K562 (cell line): ENCODE results near the gene PHKG2. TPM values are rescaled to one million over a fixed set of nuclear protein-coding genes. Genes with fewer than 3 reads are reported as not detected.

Source experiments
- BCOR ChIP-seq: fragments of 450-650 bp; IDR thresholded peaks from 2 replicates; pipeline ENCODE4 v1.6.1; 2016
- GABPA ChIP-seq: fragments of 200-800 bp; sonication (Bioruptor generic); conservative IDR thresholded peaks from 2 replicates; pipeline ENCODE4 v1.6.1; 2016; ENCODE audit warnings: low read depth, missing genetic modification characterization, missing compliant biosample characterization
- GATA2 ChIP-seq: sonication (generic); formaldehyde crosslinking; IDR thresholded peaks from 2 replicates; pipeline ENCODE4 v1.4.0; 2020; ENCODE audit warnings: mild to moderate bottlenecking, missing genetic modification reagents
- GATAD2A ChIP-seq: fragments of 450-650 bp; IDR thresholded peaks from 2 replicates; pipeline ENCODE4 v1.6.1; 2017
- NBN ChIP-seq: fragments of 450-650 bp; IDR thresholded peaks from 2 replicates; pipeline ENCODE4 v1.6.1; 2016; ENCODE audit warnings: low read depth, mild to moderate bottlenecking
- NR1H2 ChIP-seq: sonication (generic); formaldehyde crosslinking; IDR thresholded peaks from 2 replicates; pipeline ENCODE4 v1.4.0; 2020; ENCODE audit warnings: mild to moderate bottlenecking, missing genetic modification reagents
- PHF21A ChIP-seq: fragments of 450-650 bp; IDR thresholded peaks from 2 replicates; pipeline ENCODE4 v1.6.1; 2017; ENCODE audit warnings: low read depth, borderline replicate concordance
- POLR2AphosphoS2 ChIP-seq: IDR thresholded peaks from 2 replicates; pipeline ENCODE4 v1.6.1; 2012; ENCODE audit warnings: low read length, improper control_type of control experiment
- PTBP1 ChIP-seq: fragments of 200-400 bp; formaldehyde crosslinking; IDR thresholded peaks from 2 replicates; pipeline ENCODE4 v1.6.1; 2017; ENCODE audit warnings: low read depth, low read length
- RBBP5 ChIP-seq: fragments of 200-600 bp; sonication (generic); IDR thresholded peaks from 2 replicates; pipeline ENCODE4 v1.6.1; 2012; ENCODE audit warnings: borderline replicate concordance, mild to moderate bottlenecking, low read length, control low read depth, inconsistent platforms; ENCODE audit not compliant: insufficient read depth, poor library complexity, severe bottlenecking
- RBM25 ChIP-seq: fragments of 200-400 bp; formaldehyde crosslinking; IDR thresholded peaks from 2 replicates; pipeline ENCODE4 v1.6.1; 2018; ENCODE audit warnings: low read length, low read depth, moderate library complexity; ENCODE audit not compliant: severe bottlenecking
- SAP30 ChIP-seq: fragments of 200-600 bp; sonication (generic); IDR thresholded peaks from 2 replicates; pipeline ENCODE4 v1.6.1; 2012; ENCODE audit warnings: borderline replicate concordance, low read depth, mild to moderate bottlenecking, moderate library complexity, low read length, control low read depth, inconsistent platforms; ENCODE audit not compliant: insufficient read depth, poor library complexity, severe bottlenecking
- TBP ChIP-seq: optimal IDR thresholded peaks from 2 replicates; pipeline ENCODE3; 2011; ENCODE audit warnings: low read depth, low read length, improper control_type of control experiment
- TGIF2 ChIP-seq: sonication (generic); formaldehyde crosslinking; IDR thresholded peaks from 2 replicates; pipeline ENCODE4 v1.8.1; 2022; ENCODE audit warnings: mild to moderate bottlenecking, missing genetic modification reagents, moderate library complexity
- YY1 ChIP-seq, 3 experiments: IDR thresholded peaks; 2 replicates each; pipeline ENCODE4 v1.6.1; 2011; ENCODE audit warnings: low read length in 2 of 3, mild to moderate bottlenecking in 2 of 3, moderate library complexity in 2 of 3, borderline replicate concordance in 1 of 3, control low read depth in 1 of 3, low read depth in 1 of 3; ENCODE audit not compliant: insufficient read depth in 3 of 3, insufficient replicate concordance in 2 of 3, control insufficient read depth in 1 of 3, insufficient read length in 1 of 3; ENCODE audit errors: extremely low read depth in 1 of 3
- ZNF354B ChIP-seq: fragments of 250-450 bp; sonication (Bioruptor Pico); IDR thresholded peaks from 2 replicates; pipeline ENCODE4 v1.4.0; 2020
- polyA plus RNA-seq, 8 experiments: library from polyadenylated mRNA; depleted of rRNA in 4 of 8; stranded (reverse) in 5 of 8; unstranded in 3 of 8; fragments of >200 nt; fragmentation: Nextera tagmentation in 2 of 8; fragmentation: Illumina TruSeq in 1 of 8; extraction: Ambion mirVana in 2 of 8; extraction: Trizol in 1 of 8; gene quantifications; 2 replicates each; pipeline versions ENCODE4 v1.2.1 to v1.2.3, GENCODE V29; 2011 to 2014; ENCODE audit warnings: inconsistent platforms in 1 of 8, missing spikeins in 1 of 8
- total RNA-seq, 7 experiments: library from RNA; depleted of rRNA in 6 of 7; stranded (reverse); fragments of >200 nt in 6 of 7; fragmentation: Illumina TruSeq in 2 of 7; extraction: Trizol in 2 of 7; gene quantifications; 2 replicates each; pipeline versions ENCODE4 v1.2.1 to v1.2.3, GENCODE V29; 2011 to 2021; ENCODE audit warnings: low replicate concordance in 1 of 7
- TF ChIP-seq, protein P1 (sequence below): sonication (generic); formaldehyde crosslinking; IDR thresholded peaks from 2 replicates; pipeline ENCODE4 v1.8.0; 2023; ENCODE audit warnings: missing genetic modification reagents, mild to moderate bottlenecking, borderline replicate concordance
- TF ChIP-seq, protein P2 (sequence below), 3 experiments: fragments of 200-800 bp in 1 of 3; sonication (Bioruptor generic) in 1 of 3; sonication (generic) in 1 of 3; formaldehyde crosslinking in 1 of 3; IDR thresholded peaks; 2 replicates each; pipeline versions ENCODE4 v1.6.1 to v1.8.0; 2016 to 2022; ENCODE audit warnings: mild to moderate bottlenecking in 2 of 3, missing compliant biosample characterization in 2 of 3, missing genetic modification characterization in 2 of 3, missing genetic modification reagents in 1 of 3
- TF ChIP-seq, protein P3 (sequence below): fragments of 250-450 bp; sonication (Bioruptor Pico); IDR thresholded peaks from 2 replicates; pipeline ENCODE4 v1.8.0; 2021; ENCODE audit warnings: borderline replicate concordance, mild to moderate bottlenecking, moderate library complexity; ENCODE audit not compliant: poor library complexity, severe bottlenecking

Gene PHKG2
- total and polyA plus RNA-seq, 9 of the 15 experiments (the other 6 are each of a cell fraction or from before 2014, with no cell fraction given) = 5.8 to 54.2 (median 30.7) TPM

DNA sequence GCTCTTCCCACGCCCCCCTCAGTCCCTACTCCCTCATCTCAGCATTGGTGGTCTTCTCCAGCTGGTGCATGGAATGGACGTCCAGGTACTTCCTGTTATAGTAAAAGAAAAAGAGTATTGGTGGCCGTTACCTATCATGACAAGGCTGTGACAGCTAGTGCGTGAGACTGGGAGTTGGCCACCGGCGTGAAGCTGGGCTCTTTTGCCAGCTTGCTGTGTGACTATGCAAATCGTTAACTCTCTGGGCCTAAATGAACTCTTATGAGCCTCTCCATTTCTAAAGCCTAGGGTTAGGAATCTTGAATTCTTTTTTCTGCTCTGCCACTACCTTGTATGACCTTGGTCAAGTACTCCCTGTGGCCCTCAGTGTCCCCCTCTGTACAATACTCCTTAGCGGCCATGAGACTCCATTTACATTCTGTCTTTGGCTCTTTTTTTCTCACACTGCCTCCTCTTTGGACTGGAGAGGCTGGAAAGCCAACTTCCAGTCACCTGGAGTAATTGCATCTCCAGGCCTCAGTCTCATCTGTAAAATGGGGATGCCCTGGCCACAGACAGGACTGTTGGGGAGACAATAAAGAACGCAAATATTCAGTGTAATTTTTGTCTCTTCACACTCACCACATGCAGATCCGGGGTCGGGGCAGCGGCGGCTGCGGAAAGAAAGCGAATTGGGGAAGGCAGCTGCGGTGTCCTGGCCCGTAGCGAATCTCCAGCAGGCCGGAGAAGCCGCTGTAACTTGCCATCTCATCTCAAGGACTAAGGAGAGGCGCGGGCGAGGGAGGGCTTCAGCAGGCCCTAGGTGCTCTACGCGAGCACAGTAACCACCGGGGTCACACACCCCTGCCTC is 12.6 kb downstream of the PHKG2 start (continued):
- TF ChIP-seq, protein P1, sequence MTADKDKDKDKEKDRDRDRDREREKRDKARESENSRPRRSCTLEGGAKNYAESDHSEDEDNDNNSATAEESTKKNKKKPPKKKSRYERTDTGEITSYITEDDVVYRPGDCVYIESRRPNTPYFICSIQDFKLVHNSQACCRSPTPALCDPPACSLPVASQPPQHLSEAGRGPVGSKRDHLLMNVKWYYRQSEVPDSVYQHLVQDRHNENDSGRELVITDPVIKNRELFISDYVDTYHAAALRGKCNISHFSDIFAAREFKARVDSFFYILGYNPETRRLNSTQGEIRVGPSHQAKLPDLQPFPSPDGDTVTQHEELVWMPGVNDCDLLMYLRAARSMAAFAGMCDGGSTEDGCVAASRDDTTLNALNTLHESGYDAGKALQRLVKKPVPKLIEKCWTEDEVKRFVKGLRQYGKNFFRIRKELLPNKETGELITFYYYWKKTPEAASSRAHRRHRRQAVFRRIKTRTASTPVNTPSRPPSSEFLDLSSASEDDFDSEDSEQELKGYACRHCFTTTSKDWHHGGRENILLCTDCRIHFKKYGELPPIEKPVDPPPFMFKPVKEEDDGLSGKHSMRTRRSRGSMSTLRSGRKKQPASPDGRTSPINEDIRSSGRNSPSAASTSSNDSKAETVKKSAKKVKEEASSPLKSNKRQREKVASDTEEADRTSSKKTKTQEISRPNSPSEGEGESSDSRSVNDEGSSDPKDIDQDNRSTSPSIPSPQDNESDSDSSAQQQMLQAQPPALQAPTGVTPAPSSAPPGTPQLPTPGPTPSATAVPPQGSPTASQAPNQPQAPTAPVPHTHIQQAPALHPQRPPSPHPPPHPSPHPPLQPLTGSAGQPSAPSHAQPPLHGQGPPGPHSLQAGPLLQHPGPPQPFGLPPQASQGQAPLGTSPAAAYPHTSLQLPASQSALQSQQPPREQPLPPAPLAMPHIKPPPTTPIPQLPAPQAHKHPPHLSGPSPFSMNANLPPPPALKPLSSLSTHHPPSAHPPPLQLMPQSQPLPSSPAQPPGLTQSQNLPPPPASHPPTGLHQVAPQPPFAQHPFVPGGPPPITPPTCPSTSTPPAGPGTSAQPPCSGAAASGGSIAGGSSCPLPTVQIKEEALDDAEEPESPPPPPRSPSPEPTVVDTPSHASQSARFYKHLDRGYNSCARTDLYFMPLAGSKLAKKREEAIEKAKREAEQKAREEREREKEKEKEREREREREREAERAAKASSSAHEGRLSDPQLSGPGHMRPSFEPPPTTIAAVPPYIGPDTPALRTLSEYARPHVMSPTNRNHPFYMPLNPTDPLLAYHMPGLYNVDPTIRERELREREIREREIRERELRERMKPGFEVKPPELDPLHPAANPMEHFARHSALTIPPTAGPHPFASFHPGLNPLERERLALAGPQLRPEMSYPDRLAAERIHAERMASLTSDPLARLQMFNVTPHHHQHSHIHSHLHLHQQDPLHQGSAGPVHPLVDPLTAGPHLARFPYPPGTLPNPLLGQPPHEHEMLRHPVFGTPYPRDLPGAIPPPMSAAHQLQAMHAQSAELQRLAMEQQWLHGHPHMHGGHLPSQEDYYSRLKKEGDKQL (CRISPR knock-in tag) = no peak
- peak in 1 of 3 experiments; percentile 7 for TF ChIP-seq YY1 (IDR thresholded peaks at IDR 0.05; ENCODE audit: borderline replicate concordance in 1 of 3, control insufficient read depth in 1 of 3, extremely low read depth in 1 of 3, insufficient read depth in 3 of 3, insufficient read length in 1 of 3, insufficient replicate concordance in 2 of 3, low read depth in 1 of 3, low read length in 2 of 3)
- peak; percentile 80 for TF ChIP-seq BCOR
- TF ChIP-seq, protein P2, sequence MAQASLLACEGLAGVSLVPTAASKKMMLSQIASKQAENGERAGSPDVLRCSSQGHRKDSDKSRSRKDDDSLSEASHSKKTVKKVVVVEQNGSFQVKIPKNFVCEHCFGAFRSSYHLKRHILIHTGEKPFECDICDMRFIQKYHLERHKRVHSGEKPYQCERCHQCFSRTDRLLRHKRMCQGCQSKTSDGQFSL (CRISPR knock-in tag; IDR thresholded peaks at IDR 0.05) = no peak
- TF ChIP-seq, protein P2 (tag; IDR thresholded peaks at IDR 0.05) = no peak
- no peak for TF ChIP-seq GATAD2A
- TF ChIP-seq POLR2AphosphoS2 = no peak
- TF ChIP-seq PTBP1 = 0 out of 2 replicates have a peak, but pooled peaks have one; percentile 10
- no peak for TF ChIP-seq ZNF354B (CRISPR knock-in tag)
- peak; percentile 74 for TF ChIP-seq RBM25
- TF ChIP-seq TGIF2 (CRISPR knock-in tag) = no peak
- TF ChIP-seq NBN = no peak
- TF ChIP-seq NR1H2 (CRISPR knock-in tag) = no peak
- TF ChIP-seq RBBP5 = no peak
- peak; percentile 23 for TF ChIP-seq TBP
- no peak for TF ChIP-seq GATA2
- TF ChIP-seq, protein P3, sequence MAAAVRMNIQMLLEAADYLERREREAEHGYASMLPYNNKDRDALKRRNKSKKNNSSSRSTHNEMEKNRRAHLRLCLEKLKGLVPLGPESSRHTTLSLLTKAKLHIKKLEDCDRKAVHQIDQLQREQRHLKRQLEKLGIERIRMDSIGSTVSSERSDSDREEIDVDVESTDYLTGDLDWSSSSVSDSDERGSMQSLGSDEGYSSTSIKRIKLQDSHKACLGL (CRISPR knock-in tag) = no peak
- TF ChIP-seq SAP30 = no peak
- TF ChIP-seq GABPA = no peak
- TF ChIP-seq PHF21A = no peak
